Fibroblast of pulmonary artery (primary cell): ENCODE results near the gene SLC16A7.
A peak's percentile ranks its signal among the peaks of the same experiment; 100 is the strongest.

Experiments used
- DNase-seq: peaks from one replicate; pipeline ENCODE4 v3.0.0-alpha.2; 2010; ENCODE audit warnings: low read depth
- H3K4me3 ChIP-seq: replicated peaks from 2 replicates; pipeline ENCODE4 v1.5.1; 2011; ENCODE audit warnings: low read depth, mild to moderate bottlenecking, control low read depth, low read length, moderate library complexity
- CTCF ChIP-seq: IDR thresholded peaks from 2 replicates; pipeline ENCODE4 v1.5.1; 2011; ENCODE audit warnings: mild to moderate bottlenecking, control low read depth, low read length, inconsistent platforms; ENCODE audit errors: missing control alignments

Gene SLC16A7

GRCh38 chr12:59768031-59768430 lies 172.2 kb downstream of the SLC16A7 start:
- DNase-seq, result no peak
- TF ChIP-seq CTCF, result no peak
- H3K4me3 ChIP-seq, result no peak overlapping the region

DNA sequence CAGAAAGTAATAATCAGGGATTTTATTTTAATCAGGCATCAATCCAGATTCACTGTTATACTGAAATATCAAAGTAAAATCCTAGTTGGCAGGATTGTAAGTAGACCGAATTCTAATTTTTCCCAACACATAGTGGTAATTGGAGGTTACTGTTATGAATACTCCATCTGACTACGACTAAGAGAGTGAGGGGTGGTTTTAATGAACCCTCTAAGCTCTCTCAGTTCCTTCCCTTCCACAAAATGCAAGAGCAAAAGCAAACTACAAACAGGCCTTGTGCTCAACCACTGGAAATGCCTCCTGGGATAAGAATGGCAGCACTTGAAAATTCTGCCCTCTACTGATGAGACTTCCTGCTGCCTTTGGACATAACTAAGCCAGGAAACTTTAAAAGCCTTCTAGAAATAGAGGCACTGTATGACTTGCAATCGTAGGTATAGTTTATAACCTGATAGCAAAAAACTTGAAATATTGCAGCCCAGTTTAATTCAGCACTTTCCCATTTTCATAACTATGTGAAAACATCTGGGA lies 184.8 kb downstream of the SLC16A7 start:
- peak; percentile 62 for DNase-seq
- no peak overlapping the region for H3K4me3 ChIP-seq
- peak; percentile 62 for TF ChIP-seq CTCF

DNA sequence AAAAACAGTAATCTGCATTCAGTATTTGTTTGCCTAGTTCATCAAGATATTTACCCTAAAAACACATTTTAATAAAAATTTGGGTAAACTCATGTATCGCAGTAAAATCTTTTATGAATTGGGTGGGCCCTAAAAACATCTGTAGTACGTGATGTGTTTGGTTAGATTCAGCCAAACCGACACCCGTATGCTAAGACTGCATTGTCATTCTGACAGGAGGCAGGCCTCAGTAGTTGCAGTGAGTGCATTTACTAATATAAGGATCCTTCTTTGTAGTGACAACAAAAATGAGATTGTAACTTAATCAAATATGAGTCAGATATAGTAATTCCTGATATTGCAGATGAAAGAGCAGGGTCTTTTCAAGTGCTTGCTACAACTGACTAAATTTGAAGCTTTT lies 191.8 kb downstream of the SLC16A7 start:
- no peak for TF ChIP-seq CTCF
- DNase-seq, result no peak
- no peak overlapping the region for H3K4me3 ChIP-seq

- no peak for DNase-seq
- no peak for TF ChIP-seq CTCF
- no peak overlapping the region for H3K4me3 ChIP-seq
Measured at GRCh38 chr12:59792647-59793046, 196.8 kb downstream of the SLC16A7 start.

DNA sequence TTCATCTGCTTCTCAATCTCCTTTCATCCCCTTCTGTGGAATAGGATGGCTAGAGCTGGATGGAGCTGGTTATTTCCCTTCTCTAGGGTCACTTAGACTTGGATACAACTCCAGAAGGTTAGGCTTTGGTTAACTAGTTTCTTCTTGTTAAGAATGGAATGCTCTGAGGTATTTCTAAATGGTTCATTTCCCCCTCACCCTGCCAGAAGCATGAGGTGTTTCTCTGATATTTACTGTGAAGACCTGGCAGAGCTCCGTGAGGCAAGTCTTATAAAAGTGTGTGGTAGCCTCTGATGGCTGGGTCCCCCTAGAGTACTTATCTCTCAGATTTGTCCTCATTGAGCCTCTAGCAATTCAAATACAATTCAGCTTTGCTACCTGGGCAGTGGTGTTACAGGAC lies 207.9 kb downstream of the SLC16A7 start:
- H3K4me3 ChIP-seq, result no peak overlapping the region
- DNase-seq, result peak; percentile 4

GRCh38 chr12:59808317-59808910 lies 212.6 kb downstream of the SLC16A7 start:
- DNase-seq, result peak; percentile 50
- peak; percentile 82 for TF ChIP-seq CTCF
- no peak overlapping the region for H3K4me3 ChIP-seq

More for the DNA sequence above, 207.9 kb downstream of the SLC16A7 start:
- TF ChIP-seq CTCF, result no peak

GRCh38 chr12:59811991-59812390 lies 216.2 kb downstream of the SLC16A7 start:
- no peak for DNase-seq
- TF ChIP-seq CTCF, result no peak
- no peak overlapping the region for H3K4me3 ChIP-seq
